Esophagus muscularis mucosa (tissue), 3 donors: ENCODE measurements around the gene RANBP17.

Experiments used
- POLR2A ChIP-seq: fragments of 450-650 bp; IDR thresholded peaks from one replicate; pipeline ENCODE4 v1.6.1; 2017; ENCODE audit warnings: antibody characterized with exemption, moderate library complexity, mild to moderate bottlenecking, low read depth
- TF ChIP-seq, protein P1 (sequence below), 3 experiments: fragments of 200-600 bp in 2 of 3; fragments of 450-650 bp in 1 of 3; sonication (generic) in 2 of 3; IDR thresholded peaks; one replicate each; pipeline ENCODE4 v1.5.1; 2017 to 2019; ENCODE audit warnings: antibody characterized with exemption in 3 of 3, mild to moderate bottlenecking in 2 of 3, moderate library complexity in 1 of 3

DNA sequence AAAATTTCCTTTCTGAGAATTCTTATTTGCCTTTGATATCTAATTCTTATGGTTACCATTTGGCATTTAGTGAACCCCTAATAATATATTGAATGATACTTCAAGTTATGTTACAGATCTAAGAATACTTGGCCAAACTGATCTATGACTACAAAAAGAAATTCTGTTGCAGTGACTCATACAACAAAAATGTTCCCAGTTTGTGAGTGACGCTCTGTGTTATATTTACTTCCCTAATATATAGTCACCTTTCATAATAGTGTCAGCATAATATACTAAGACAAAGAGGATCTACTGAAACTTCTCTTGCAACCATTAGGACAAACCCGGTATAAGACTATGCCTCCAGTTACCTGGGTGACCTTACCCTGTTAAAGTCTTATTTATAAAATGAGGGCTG, 230.4 kb downstream of the RANBP17 start:
- TF ChIP-seq POLR2A = no peak
- TF ChIP-seq, protein P1, sequence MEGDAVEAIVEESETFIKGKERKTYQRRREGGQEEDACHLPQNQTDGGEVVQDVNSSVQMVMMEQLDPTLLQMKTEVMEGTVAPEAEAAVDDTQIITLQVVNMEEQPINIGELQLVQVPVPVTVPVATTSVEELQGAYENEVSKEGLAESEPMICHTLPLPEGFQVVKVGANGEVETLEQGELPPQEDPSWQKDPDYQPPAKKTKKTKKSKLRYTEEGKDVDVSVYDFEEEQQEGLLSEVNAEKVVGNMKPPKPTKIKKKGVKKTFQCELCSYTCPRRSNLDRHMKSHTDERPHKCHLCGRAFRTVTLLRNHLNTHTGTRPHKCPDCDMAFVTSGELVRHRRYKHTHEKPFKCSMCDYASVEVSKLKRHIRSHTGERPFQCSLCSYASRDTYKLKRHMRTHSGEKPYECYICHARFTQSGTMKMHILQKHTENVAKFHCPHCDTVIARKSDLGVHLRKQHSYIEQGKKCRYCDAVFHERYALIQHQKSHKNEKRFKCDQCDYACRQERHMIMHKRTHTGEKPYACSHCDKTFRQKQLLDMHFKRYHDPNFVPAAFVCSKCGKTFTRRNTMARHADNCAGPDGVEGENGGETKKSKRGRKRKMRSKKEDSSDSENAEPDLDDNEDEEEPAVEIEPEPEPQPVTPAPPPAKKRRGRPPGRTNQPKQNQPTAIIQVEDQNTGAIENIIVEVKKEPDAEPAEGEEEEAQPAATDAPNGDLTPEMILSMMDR (IDR thresholded peaks at IDR 0.05) = no peak
